Stimulated activated CD8-positive, alpha-beta memory T cell treated with anti-CD3 and anti-CD28 coated beads, Interleukin-2, amount 100 ng/mL, for 1 hour (primary cell): Measurements from ENCODE around the gene GRAMD4.

ENCODE experiments used
- DNase-seq, 2 donors: peaks; one replicate each; pipeline ENCODE4 v3.0.0-alpha.2; 2020; ENCODE audit warnings: low read depth in 2 of 2

The GRAMD4 gene

GRCh38 chr22:46598737-46599424, 21.3 kb upstream of the GRAMD4 start:
- DNase-seq: no peak

- DNase-seq: no peak
Measured at GRCh38 chr22:46600273-46600796, 19.9 kb upstream of the GRAMD4 start.

GRCh38 chr22:46602025-46602424, 18.2 kb upstream of the GRAMD4 start:
- DNase-seq: no peak

GRCh38 chr22:46604306-46604690, 15.9 kb upstream of the GRAMD4 start:
- DNase-seq: no peak

GRCh38 chr22:46605117-46605516, 15.1 kb upstream of the GRAMD4 start:
- DNase-seq: no peak

GRCh38 chr22:46606886-46607285, 13.3 kb upstream of the GRAMD4 start:
- no peak for DNase-seq

GRCh38 chr22:46607483-46608114, 12.6 kb upstream of the GRAMD4 start:
- DNase-seq: no peak

GRCh38 chr22:46609175-46609690, 11.0 kb upstream of the GRAMD4 start:
- DNase-seq: no peak

GRCh38 chr22:46609724-46610201, 10.4 kb upstream of the GRAMD4 start:
- DNase-seq: no peak

- DNase-seq: no peak
Measured at GRCh38 chr22:46610356-46610755, 9.8 kb upstream of the GRAMD4 start.

- DNase-seq: no peak
Measured at GRCh38 chr22:46611189-46611588, 9.0 kb upstream of the GRAMD4 start.

GRCh38 chr22:46612341-46612903, 7.8 kb upstream of the GRAMD4 start:
- DNase-seq: no peak

- DNase-seq: peak in 1 of 2 donors; percentile 23
Measured at GRCh38 chr22:46612904-46613605, 7.1 kb upstream of the GRAMD4 start.

- DNase-seq: no peak
Measured at GRCh38 chr22:46613606-46614021, 6.6 kb upstream of the GRAMD4 start.

GRCh38 chr22:46614025-46614931, 5.9 kb upstream of the GRAMD4 start:
- peak in 1 of 2 donors; percentile 36 for DNase-seq

GRCh38 chr22:46617207-46617985, 2.8 kb upstream of the GRAMD4 start:
- DNase-seq: no peak

GRCh38 chr22:46617986-46618647, 2.1 kb upstream of the GRAMD4 start:
- no peak for DNase-seq

GRCh38 chr22:46618667-46619066, 1.5 kb upstream of the GRAMD4 start:
- DNase-seq: no peak

GRCh38 chr22:46619240-46619829, 851 bp upstream of the GRAMD4 start:
- no peak for DNase-seq
